HG03469 (cell line): Measurements from ENCODE around the gene ADAMTS9.

Experiments
- ATAC-seq: cut with Tn5 transposase; IDR thresholded peaks from one replicate; pipeline ENCODE4 v1.9.1; 2021; ENCODE audit warnings: mild to moderate bottlenecking, moderate library complexity, moderate number of reproducible peaks; ENCODE audit not compliant: unreplicated experiment

ADAMTS9 gene

DNA sequence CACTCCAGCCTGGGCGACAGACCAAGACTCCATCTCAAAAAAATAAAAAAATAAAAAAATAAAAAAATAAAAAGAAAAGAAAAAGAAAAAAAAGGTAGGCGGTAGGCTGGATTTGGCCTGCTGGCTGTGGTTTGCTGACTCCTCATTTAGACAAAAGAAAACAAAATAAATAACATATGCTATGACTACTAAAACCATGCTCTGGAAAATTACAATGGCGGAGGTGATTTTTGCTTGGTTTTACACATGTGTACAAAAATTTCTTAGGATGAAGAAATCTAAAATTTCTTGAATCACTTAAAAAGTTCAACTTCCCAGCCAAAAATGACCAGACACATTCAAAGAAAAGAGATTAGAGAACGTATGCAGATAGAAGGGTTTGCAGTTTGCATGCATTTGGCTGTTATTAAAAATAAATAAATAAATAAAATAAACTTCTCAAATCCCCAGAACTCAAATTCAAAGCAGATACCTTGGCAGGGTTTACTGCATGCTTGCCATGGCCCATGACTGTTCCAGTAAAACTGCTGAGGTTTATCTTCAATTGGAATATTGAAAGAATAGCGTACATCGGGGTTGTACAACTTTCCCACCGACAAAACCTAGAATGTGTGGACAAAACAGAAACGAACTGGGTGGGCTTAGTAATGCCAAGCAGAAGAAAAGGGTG, 65.9 kb downstream of the ADAMTS9 start:
- no peak for ATAC-seq

DNA sequence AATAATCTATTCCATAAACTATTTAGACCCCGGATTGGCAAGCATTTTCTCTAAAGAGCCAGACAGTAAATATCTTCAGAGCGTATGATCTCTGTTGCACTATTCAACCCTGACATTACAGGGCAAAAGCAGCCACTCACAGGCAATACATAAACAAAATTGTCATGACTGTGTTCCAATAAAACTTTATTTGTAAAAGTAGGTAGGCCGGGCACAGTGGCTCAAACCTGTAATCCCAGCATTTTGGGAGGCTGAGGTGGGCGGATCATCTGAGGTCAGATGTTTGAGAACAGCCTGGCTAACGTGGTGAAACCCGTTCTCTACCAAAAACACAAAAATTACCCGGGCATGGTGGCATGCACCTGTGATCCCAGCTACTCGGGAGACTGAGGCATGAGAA, 66.5 kb downstream of the ADAMTS9 start:
- no peak for ATAC-seq

DNA sequence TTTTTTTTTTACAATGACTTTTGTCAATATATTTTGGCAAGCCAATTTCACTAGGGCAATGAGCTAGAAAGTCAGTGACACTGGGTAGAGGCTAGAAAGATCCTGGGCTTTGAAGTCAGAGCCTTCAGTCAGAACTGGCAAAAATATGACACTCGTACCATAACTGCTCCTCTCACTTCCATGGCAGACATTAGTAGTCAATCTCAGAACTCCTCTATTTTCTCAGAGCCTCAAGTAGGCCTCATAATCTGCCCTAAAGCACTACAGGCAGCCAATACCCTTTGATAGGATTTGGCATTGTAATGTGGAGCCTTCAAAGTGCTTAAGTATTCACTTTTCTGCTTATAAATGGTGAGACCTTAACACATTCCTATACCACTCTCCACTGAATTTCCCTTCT, 67.8 kb downstream of the ADAMTS9 start:
- ATAC-seq: no peak

DNA sequence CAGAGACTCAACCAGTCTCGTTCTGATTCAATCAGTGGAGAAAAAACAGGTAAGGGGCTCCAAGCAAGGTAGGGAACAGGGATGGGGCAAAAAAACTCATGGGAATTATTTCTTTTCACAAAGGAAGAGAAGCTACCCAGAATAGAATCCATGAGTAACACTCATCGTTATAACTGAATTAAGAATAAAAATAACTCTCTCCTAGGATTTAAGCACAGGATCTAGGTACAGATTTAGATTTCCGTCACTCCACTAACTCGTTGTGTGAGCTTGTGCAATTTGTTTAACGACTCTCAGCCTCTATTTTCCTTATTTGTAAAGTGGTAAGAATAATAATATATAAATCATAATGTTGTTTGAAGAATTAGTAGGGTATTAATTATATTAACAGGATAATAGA, 68.6 kb downstream of the ADAMTS9 start:
- no peak for ATAC-seq

DNA sequence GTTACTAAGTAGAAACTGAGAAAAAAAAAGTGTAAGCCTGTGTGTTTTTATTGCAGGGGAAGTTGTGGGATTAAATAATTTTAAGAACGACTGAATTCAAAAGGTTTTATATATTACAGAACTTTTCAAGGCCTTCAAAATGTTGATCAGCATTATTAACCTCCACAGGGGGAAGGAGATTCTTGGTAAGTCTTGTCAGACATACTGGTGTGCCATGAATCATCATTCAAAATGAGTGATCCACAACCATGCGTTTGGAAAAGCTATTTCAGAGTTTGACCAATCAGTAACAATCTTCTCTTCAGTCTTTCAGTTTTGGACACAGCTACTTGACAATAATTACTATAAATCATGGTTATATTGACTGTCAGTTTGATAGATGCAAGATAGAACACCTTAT, 70.2 kb downstream of the ADAMTS9 start:
- no peak for ATAC-seq

DNA sequence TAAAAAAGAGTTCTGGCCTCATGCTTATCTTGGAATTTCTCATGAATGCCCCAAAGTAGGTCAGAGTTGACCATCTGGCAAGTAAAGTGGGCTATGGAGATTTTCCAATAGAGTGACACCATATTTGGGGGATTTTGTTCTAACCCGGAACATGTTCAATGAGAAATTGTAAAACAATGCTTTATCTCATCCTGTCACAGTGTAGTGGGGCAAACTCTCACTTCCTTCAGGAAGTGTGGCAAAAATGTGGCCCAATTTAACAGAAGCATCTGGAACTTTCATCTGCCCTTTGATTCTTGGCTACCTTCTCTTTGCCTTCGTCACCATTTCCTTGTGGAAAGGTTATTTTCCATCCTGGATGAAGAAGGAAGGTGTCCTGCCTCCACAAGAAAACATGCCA, 70.8 kb downstream of the ADAMTS9 start:
- ATAC-seq: no peak

DNA sequence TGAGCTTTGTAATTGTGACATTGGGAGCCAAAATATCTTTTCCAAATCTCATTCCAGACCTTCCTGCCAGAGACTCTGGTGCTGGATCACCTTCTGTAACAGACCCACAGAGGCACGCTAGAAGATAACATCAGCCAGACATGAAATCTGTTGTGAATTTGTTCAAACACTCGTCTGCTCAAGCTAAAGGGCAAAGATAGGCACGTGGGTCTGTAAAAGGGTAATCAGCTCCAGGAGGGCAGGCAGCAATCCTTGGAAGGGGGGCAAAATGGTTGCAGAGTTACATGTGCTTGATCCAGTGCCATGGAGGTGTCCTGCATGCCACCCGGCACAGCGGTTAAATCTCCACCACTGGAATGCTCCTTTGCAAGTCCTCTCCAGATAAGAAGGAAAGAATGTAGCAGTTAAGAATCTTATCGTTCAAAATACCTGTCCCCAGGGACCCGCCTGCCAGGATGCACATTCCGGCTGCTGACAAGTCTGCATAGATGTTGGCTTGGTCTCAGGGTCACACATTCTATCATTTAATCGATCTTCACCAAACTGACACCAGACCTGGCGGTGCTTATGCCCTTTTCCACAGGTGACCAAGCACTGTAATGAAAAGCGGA, 74.8 kb downstream of the ADAMTS9 start:
- no peak for ATAC-seq

DNA sequence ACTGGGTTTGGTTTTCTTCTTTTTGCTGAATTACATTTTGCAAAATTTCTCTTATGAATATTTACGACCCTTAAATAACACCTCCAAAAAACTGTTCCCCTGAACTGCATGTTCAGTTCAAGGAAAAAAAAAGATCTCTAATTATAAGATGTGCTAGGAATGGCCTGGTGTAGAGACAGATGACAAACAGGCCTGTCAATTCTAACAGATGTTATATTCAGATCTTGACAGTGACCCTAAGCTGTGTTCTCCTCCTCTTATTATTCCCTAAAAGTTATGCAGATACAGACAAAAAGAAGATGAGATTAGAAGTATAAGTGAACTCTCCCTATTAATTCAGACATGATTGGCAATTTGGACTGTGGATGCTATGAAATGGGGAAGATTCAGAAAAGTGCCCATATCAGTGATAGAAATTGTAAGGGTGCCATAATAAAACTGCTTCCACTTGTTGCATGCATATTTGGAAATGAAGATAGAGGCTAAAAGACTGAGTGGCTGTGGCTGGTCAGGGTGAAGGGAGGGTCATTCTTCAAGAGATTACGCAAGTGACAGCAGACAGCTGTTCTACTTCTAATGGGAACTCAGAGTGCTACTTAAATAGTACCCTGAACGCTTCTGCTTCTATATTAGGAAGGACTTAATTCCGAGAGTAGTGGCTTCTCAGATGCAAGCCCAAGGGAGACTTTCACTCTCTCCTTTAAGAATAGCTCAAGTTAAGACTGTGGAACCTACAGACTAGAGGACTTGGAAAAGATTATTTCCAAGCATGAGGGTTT, 75.5 kb downstream of the ADAMTS9 start:
- no peak for ATAC-seq

DNA sequence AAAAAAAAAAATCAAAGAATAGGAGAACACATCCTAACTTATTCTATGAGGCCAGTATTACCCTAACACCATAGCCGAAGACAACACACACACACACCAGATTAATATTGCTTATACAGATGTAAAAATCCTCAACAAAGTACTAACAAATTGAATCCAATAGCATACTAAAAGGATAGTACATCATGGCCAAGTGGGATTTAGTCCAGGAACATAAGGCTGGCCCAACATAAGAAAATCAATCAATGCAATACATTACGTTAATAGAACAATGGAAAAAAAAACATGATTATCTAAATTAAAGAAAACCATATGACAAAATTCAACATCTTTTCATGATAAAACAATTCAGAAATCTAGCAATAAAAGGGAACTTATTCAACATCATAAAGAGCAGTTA, 79.1 kb downstream of the ADAMTS9 start:
- no peak for ATAC-seq

DNA sequence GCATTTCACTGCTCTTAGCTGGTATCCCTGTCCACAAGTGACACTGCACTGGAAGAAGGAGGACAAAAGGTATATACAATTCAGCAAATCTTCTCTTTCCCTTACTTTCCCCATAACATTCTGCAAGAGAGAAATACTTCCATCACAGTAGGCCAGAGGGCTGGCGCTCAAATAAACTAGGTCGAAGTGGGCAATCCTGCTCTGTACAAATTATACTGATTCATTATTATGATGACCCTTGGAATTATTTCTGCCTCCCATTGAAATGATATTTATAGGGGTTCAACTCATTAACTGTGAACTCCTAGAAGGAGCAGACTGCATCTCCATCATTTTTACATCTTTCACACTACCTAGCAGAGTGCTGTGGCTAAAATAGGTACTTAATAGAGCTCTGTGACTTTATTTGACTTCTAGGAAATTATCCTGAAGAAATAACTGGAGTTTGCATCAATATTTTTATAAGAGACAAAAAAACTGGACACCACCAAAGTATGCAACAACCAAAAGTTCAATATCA, 80.7 kb downstream of the ADAMTS9 start:
- ATAC-seq: no peak

DNA sequence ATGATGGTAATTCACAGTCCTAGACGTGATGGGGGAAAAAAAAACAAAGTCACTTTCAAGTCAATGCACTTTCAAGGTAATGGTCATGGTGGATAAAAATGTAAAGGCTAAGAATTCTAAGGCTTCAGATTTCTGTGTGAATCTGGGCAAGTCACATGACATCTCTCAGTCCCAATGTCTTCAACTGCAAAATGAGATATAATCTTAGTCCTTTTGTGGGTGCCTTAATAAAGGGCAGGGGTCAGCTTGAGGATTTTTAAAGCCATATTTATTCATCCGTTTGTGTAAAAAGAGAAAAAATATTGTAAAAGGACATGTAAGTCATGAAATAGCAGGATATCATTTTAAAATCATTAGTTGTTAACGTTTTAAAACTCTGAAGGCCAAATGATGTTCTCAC, 83.5 kb downstream of the ADAMTS9 start:
- ATAC-seq: no peak

DNA sequence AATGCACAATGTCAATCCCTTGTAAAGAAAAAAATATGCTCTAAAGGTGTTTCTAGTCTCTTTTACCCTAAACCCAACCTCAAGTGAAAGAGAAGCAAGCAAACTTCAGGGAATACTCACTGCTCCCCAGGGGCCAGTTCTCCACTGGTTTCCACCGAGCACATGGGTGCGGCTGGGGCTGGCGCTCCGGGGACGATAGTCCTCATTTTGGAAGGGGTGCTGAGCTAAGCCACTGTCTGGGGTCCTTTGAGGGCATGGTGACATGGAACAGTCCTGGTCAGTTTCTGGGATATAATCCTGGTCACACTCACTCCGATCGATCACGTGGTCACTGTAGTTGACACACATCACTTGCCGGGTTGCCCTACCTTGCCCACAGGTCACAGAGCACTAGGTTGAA, 86.0 kb downstream of the ADAMTS9 start:
- ATAC-seq: no peak

DNA sequence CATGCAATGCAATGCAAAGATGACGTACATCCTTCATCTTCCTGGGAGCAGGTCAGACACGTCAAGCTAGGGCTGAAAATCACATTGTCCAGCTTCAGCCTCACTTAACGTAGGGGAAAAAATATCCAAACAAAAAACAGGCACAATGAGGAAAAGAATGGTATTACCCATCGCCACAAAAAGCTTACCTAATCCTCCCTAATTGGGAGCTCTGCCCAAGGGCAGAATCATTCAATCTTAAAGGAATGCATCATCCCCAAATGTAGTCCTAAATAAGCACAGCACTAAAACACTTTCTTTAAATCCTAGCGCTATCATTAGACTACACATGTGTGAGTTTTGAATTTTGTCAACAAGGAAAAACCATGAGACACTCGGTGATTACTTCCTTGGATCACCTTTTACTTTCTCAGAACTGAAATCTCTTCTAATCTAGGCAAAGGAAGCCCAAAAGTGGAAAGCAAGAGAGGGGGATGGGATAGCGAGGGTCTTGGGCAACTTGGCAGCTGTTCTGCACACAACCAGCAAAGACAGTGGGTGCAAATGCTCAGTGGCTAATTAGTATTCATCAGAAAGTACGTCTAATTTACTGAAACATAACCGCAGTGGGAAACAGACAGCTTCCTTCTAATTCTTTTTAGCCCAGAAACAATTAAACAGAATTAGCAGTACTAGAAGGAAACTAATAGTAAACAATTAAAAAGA, 87.4 kb downstream of the ADAMTS9 start:
- no peak for ATAC-seq

DNA sequence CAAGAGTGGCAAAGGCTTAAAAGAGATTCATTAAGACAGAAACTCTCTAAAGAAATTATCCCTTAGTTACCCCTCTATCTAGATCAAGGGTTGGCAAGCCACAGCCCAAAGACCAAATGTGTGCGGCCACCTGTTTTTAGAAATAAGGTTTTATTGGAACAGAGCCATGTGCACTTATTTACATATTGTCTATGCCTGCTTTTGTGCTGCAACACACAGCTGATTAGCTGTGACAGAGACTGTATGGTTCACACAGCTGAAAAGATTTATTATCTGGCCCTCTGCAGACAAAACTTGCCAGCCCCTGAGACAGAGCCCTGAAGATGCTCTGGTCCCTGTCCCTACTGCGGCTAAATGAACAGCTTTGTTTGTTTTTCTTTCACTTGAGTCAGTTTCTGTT, 88.1 kb downstream of the ADAMTS9 start:
- no peak for ATAC-seq

DNA sequence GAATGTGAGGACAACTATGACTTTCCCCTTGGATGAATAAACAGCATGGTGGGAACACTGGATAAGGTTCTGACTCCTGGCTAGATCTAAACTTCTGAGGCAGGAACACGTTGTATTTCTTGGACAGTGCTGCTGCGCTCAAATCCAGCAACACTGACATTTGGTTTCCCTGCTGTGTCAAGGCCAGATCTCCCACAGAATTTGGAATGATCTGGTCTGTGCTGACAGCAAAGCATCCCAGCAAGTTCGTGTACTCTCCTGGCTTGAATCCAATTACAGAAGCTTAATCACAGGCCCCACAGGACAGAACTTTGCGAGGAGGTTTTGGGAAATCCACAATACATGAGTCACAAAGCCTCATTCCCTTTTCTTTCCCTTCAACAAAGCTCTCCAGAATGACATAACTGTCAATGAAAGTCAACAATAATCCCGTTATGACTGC, 92.5 kb downstream of the ADAMTS9 start:
- ATAC-seq: no peak

DNA sequence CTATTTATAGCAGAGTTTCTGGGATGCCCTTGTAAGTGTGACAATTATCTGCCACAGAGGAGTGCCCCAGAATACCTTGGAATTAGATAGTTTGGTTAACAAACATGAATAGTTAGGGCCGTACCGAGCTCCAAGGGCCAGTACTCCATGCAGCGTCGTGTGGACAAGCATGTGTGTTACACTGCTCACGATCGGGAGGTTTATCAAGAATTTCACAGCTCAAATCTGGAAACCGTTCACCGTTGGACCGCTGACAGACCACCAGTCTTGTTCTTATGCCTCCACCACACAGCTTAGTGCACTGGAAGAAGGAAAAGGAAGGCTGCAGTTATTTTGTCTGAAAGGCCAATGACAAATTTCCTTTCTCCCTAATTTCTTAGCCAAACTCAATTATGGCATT, 93.7 kb downstream of the ADAMTS9 start:
- ATAC-seq: no peak

DNA sequence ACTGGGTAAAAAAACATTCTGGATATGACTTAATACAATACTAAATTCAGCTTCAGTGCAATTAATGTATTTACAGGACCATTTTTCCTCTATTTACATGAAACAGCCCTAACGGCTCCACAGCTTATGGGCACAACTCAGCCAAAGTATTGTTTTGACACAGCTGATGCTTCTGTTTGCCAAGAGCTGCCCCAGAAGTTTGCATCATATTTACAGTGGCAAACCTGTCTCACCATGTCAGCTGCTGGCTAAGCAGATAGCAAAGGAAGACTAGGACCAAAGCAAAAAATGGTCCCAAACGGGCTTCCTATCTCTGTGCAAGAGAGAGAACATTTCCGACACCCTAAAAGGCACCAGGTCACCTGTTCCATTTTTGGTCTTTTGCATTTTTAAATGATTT, 94.5 kb downstream of the ADAMTS9 start:
- ATAC-seq: no peak

DNA sequence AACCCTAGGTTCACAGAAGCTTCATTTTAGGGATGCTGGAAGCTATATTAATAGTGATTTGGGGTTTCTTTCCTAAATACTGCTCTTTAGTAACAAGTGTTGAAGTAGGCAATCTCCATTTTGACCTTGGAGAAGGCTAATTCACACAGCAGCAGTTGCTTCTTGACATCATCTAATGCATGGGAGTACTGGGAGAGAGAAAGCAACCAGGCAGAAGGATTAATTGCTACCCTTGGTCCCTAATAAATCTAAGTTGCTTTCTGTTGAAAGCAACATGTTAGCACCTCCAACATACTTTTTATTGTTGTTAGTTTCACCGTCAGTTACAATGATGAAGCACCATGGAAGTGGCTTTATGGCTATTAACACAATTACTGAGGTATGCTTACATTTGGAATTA, 96.2 kb downstream of the ADAMTS9 start:
- no peak for ATAC-seq

DNA sequence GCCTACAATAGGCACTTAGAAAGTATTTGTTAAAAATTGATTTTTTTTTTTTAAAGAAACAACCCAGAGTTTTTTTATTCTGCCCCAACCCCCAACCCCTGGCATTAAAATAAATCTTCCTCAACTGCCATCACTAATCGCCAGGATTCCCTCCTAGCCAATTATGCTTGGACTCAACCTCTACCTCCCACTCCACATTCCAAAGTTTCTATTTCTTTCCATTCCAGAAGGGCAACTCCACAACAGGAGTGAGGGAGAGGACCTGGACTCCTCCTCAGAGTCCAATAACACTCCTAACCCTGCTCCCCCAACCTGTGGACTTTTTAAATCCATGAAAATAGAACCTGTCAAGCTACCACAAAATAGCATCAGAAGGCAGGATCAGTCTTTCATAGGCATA, 99.4 kb downstream of the ADAMTS9 start:
- ATAC-seq: no peak

DNA sequence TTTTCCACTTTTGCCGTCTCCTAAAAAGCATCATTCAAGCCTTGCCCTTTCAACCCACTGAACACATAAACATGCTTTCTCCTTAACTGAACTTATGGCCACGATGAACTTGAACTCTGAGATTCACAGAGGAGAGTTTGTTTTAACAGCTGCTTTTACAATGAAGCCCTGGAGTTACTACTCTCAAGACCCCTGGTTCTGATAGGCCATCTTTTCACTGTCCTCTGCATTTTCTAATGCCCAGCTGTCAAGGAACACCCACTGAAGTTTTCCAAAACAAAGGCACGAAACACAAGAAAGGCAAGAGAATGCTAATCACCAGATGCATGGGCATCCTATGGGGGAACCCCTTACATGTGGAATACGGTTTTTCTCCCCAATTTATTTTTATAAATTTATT, 100.8 kb downstream of the ADAMTS9 start:
- ATAC-seq: no peak

DNA sequence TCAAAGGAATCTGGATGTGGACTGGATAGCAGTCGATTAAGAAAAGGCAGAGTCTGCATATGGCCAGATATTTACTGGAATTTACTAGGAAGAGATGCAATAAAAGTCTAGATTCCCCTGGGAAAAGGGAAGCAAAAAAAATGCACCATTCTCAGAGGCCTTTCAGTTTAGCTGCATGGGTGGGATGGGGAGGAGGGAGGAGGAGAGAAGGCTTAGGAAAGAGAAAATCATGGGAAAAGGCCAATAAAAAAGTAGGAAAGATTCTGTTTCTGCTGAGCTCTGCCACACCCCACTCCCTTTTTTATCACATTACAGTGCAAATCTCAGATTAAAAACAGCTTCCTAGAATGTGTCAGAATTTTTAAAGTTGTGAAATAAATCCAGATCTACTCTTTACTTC, 103.6 kb downstream of the ADAMTS9 start:
- ATAC-seq: no peak
